GM06990 (cell line): ENCODE results near the gene SGCE.

Experiments used
- DNase-seq: peaks from one replicate; pipeline ENCODE4 v3.0.0-alpha.2; 2011; ENCODE audit not compliant: insufficient read length; ENCODE audit errors: extremely low read depth
- H3K27me3 ChIP-seq: replicated peaks from 2 replicates; pipeline ENCODE4 v1.6.0; 2011; ENCODE audit warnings: low read length; ENCODE audit not compliant: control insufficient read depth, insufficient read depth
- H3K36me3 ChIP-seq: 2 replicates; pipeline ENCODE4 v1.5.1; 2011; ENCODE audit warnings: low read length; ENCODE audit not compliant: control insufficient read depth, insufficient read depth
- H3K4me3 ChIP-seq: replicated peaks from 2 replicates; pipeline ENCODE4 v1.5.1; 2011; ENCODE audit warnings: low read depth, mild to moderate bottlenecking, control low read depth, low read length
- TF ChIP-seq, protein P1 (sequence below): IDR thresholded peaks from 2 replicates; pipeline ENCODE4 v1.5.1; 2011; ENCODE audit warnings: low read length, control low read depth, mild to moderate bottlenecking, inconsistent platforms; ENCODE audit not compliant: insufficient read depth, poor library complexity, severe bottlenecking

Gene SGCE

GRCh38 chr7:94600267-94600666 lies 55.7 kb downstream of the SGCE start:
- TF ChIP-seq, protein P1, sequence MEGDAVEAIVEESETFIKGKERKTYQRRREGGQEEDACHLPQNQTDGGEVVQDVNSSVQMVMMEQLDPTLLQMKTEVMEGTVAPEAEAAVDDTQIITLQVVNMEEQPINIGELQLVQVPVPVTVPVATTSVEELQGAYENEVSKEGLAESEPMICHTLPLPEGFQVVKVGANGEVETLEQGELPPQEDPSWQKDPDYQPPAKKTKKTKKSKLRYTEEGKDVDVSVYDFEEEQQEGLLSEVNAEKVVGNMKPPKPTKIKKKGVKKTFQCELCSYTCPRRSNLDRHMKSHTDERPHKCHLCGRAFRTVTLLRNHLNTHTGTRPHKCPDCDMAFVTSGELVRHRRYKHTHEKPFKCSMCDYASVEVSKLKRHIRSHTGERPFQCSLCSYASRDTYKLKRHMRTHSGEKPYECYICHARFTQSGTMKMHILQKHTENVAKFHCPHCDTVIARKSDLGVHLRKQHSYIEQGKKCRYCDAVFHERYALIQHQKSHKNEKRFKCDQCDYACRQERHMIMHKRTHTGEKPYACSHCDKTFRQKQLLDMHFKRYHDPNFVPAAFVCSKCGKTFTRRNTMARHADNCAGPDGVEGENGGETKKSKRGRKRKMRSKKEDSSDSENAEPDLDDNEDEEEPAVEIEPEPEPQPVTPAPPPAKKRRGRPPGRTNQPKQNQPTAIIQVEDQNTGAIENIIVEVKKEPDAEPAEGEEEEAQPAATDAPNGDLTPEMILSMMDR = no peak
- no peak for DNase-seq
- no peak overlapping the region for H3K4me3 ChIP-seq
- no peaks in the 10 kb centered on the region for H3K27me3 ChIP-seq
- H3K36me3 ChIP-seq = no peaks in the 10 kb centered on the region

- DNase-seq = no peak
- no peaks in the 10 kb centered on the region for H3K27me3 ChIP-seq
- TF ChIP-seq, protein P1 = no peak
- H3K36me3 ChIP-seq = no peaks in the 10 kb centered on the region
- no peak overlapping the region for H3K4me3 ChIP-seq
These were observed 60.2 kb downstream of the SGCE start for GRCh38 chr7:94595717-94596116.

- TF ChIP-seq, protein P1 = no peak
- no peak for DNase-seq
These were observed 61.1 kb downstream of the SGCE start for GRCh38 chr7:94594882-94595281.

GRCh38 chr7:94591176-94591575 lies 64.8 kb downstream of the SGCE start:
- Histone ChIP-seq H3K36me3 (no peaks in the 10 kb centered on the region), H3K4me3 (no peak overlapping the region), H3K27me3 (no peaks in the 10 kb centered on the region)
- no peak for DNase-seq
- TF ChIP-seq, protein P1 = no peak

More at GRCh38 chr7:94594882-94595281, 61.1 kb downstream of the SGCE start:
- no peaks in the 10 kb centered on the region for H3K36me3 ChIP-seq
- H3K27me3 ChIP-seq = no peaks in the 10 kb centered on the region
- no peak overlapping the region for H3K4me3 ChIP-seq

- Histone ChIP-seq H3K4me3 (no peak overlapping the region), H3K36me3 (no peaks in the 10 kb centered on the region), H3K27me3 (no peaks in the 10 kb centered on the region)
- TF ChIP-seq, protein P1 = no peak
- no peak for DNase-seq
These were observed 65.3 kb downstream of the SGCE start for GRCh38 chr7:94590526-94591162.

DNA sequence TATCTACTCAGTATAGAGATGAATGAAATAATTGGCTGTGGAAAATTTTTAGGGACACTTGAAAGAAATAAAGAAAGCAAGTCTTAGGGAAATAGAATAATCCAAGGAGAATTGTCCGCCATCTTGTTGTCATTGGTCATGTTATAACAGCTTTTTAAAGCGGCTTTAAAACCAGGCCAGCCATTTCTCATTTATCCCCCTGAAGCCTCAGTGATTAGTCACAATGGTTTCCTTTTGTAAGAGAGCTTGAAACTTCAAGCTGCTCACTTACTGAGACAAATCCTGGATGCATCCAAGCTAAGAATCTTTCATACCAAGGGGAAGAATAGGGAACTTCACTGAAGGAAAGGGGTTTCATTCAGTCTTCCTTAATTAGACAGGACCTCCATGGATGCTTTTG lies 67.9 kb downstream of the SGCE start:
- Histone ChIP-seq H3K27me3 (no peaks in the 10 kb centered on the region), H3K36me3 (no peaks in the 10 kb centered on the region), H3K4me3 (no peak overlapping the region)
- DNase-seq = no peak
- TF ChIP-seq, protein P1 = no peak
